Natural killer cell treated with Interleukin-12 subunit alpha and Interleukin-12 subunit beta and Interleukin-15 and Interleukin-18, amount 100 ng/mL, for 72 hours (primary cell): ENCODE measurements around the gene JARID2. TPM values are rescaled to one million over a fixed set of nuclear protein-coding genes. Genes with fewer than 3 reads are reported as not detected.

ENCODE experiments used
- ATAC-seq, 2 donors: fragments of 150-1000 bp; cut with Tn5 transposase in 1 of 2; sonication (Bioruptor Pico), chemical (Tn5 transposase) in 1 of 2; 2 replicates each; pipeline ENCODE4 v1.10.0; 2021
- DNase-seq: peaks from one replicate; pipeline ENCODE4 v3.0.0; 2022; ENCODE audit warnings: low spot score
- H3K27ac Mint-ChIP-seq, 2 donors: 1 replicate in 1 of 2; 2 replicates in 1 of 2; pipeline ENCODE4 v1.8.0; 2022; ENCODE audit warnings: mixed read lengths in 2 of 2, mild to moderate bottlenecking in 1 of 2, moderate library complexity in 1 of 2
- H3K27me3 Mint-ChIP-seq, 2 donors: 1 replicate in 1 of 2; 2 replicates in 1 of 2; pipeline ENCODE4 v1.8.0; 2022; ENCODE audit warnings: mixed read lengths in 2 of 2
- H3K36me3 Mint-ChIP-seq: one replicate; pipeline ENCODE4 v1.8.0; 2022; ENCODE audit warnings: mixed read lengths
- H3K4me1 Mint-ChIP-seq, 2 donors: 1 replicate in 1 of 2; 2 replicates in 1 of 2; pipeline ENCODE4 v1.8.0; 2022; ENCODE audit warnings: low read depth in 2 of 2, mixed read lengths in 2 of 2, mild to moderate bottlenecking in 1 of 2
- H3K4me3 Mint-ChIP-seq: one replicate; pipeline ENCODE4 v1.8.0; 2022; ENCODE audit warnings: mixed read lengths
- H3K9me3 Mint-ChIP-seq: 2 replicates; pipeline ENCODE4 v1.8.0; 2022; ENCODE audit warnings: mixed read lengths
- total RNA-seq, 2 donors: library from RNA; stranded (reverse); gene quantifications; one replicate each; pipeline ENCODE4 v1.2.3, GENCODE V29; 2022

The JARID2 gene
- total RNA-seq, 2 donors from 2014 or later = 28.6 to 34.9 TPM

DNA sequence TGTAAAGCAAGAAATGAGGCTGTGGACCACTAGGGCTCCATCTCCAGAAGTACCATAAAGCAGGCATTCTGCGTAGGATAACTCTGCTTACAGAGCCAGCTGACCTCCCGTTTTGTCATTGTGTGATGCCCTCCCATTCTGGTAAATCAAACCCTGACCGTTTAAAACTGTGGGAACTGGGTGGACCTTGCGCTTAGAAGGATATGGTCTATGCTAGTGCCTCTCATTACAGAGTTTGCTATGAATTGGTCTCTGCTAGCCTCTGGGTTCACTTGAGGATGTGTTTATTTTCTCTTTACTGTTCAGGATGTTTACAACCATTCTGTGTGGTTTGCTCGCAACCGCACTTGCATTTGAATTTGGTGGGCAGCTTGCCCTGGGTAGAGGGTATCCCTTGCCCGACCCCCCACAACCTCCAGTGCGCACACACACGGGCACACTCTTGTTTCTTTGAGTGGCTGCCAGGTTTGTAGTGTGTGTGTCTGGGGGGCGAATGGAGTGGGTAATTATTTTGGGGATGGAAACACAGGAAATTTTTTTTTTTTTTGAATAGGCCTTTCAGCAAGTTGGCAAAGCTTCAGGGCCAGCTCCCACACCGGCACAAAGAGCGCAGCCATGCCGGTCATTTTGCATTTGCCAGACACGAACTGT is 198.3 kb downstream of the JARID2 start:
- Mint-ChIP-seq H3K36me3 (no peaks in the 10 kb centered on the region), H3K4me3 (no peak overlapping the region), H3K9me3 (no peaks in the 10 kb centered on the region), H3K27ac (no peak overlapping the region), H3K27me3 (no peaks in the 10 kb centered on the region), H3K4me1 (peaks cover 52 to 68% of the 10 kb centered on the region in 2 donors)
- DNase-seq (no peak), ATAC-seq (no peak)

DNA sequence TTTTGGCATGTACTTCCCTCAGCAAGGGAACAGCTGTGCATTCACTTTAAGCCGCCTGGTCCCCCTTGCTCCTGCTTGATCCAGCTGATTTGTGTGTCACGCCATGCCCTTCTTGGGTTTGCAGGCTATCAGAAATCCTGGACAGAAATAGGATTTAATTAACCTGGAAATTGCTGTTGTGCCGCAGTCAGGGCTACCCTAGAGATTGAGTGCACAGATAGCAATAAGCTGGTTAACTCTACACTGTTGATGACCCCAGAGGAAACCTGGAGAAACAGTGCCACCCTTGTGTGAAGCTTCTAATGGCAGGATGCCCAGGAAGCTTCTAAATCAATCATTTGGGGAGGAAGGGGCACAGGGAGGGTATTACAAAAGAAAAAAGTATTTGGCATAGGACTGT is 199.0 kb downstream of the JARID2 start:
- Mint-ChIP-seq H3K4me3 (no peak overlapping the region), H3K9me3 (no peaks in the 10 kb centered on the region), H3K27me3 (no peaks in the 10 kb centered on the region), H3K4me1 (peaks cover 52 to 65% of the 10 kb centered on the region in 2 donors), H3K36me3 (no peaks in the 10 kb centered on the region), H3K27ac (no peak overlapping the region)
- DNase-seq (no peak), ATAC-seq (no peak)

DNA sequence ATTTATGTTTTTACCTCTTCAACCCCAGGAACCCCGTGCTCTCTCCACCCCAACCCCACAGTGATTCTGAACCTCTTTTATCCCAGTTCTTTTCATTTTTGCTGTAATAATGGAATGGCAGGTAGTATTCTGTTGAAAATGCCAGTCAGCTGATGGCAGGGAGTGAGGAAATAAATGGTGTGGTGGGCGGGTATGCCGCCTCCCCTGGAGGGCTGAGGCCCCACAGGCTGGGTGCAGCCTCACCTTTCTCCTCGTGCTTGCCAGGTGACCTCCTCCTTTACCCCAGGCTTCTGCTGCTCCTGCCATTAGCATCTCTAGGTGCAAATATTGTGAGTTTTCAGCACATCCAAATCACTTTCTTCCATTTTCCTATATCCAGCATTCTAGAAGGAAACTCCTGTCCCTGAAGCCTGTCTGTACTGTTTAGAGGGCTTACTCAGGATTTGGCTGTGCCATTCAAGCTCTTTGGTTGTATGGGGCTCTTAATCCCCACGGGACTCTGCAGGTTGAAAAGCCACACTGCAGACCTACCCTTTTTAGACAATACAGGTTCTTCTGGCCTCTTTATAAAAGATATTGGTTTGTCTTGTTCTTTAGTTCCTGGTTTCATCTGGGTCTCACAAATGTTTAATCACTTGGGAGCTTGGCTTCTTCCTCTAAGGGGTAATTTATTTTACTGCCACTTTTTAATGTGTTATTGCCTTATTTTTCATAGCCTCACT is 201.8 kb downstream of the JARID2 start:
- H3K4me3 Mint-ChIP-seq = no peak overlapping the region
- H3K4me1 Mint-ChIP-seq = peaks cover 60 to 67% of the 10 kb centered on the region in 2 donors
- no peak for ATAC-seq
- H3K36me3 Mint-ChIP-seq = no peaks in the 10 kb centered on the region
- no peak for DNase-seq
- H3K27ac Mint-ChIP-seq = peak overlapping the region in 1 of 2 donors; percentile 70
- no peaks in the 10 kb centered on the region for H3K27me3 Mint-ChIP-seq
- no peaks in the 10 kb centered on the region for H3K9me3 Mint-ChIP-seq

DNA sequence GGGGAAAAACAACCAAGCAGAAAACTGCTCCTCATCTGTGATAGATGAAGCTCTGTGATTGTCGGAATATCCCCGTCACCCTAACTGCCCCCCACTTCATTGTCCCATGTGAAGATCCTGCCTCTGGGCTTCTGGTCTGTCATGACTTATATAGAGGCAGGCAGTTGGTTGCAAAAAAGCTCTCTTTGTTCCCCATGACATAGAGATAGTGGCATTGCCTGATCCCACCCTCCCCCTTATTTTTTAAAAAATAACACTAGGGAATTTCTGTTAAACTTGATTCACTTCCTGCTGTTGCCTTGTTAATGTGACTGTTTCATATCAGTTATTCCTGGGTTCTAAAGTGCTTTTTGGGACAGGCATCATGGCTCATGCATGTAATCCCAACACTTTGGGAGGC is 203.1 kb downstream of the JARID2 start:
- Mint-ChIP-seq H3K4me3 (no peak overlapping the region), H3K9me3 (no peaks in the 10 kb centered on the region), H3K4me1 (peaks cover 66 to 74% of the 10 kb centered on the region in 2 donors), H3K27ac (peak overlapping the region in 1 of 2 donors; percentile 16), H3K36me3 (no peaks in the 10 kb centered on the region), H3K27me3 (no peaks in the 10 kb centered on the region)
- no peak for DNase-seq
- ATAC-seq = no peak

DNA sequence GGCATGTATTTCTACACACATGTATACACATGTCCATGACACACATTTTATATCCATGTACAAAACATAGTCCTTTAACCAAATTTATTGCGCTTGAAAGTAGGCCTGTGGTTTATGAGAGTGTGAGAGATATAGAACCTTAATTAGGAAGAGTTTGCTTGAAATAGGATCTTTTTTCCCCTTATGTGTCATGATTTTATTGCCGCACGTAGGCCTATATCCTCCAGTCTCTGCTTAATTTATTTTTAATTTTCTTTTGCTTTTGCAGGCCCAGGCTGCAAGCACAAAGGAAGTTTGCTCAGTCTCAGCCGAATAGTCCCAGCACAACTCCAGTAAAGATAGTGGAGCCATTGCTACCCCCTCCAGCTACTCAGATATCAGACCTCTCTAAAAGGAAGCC is 205.9 kb downstream of the JARID2 start:
- Mint-ChIP-seq H3K36me3 (no peaks in the 10 kb centered on the region), H3K4me1 (peaks cover 63% of the 10 kb centered on the region in 2 donors), H3K27ac (peak overlapping the region; percentile 51 to 59), H3K9me3 (no peaks in the 10 kb centered on the region), H3K27me3 (no peaks in the 10 kb centered on the region), H3K4me3 (peak overlapping the region; percentile 45)
- no peak for ATAC-seq
- DNase-seq = no peak

DNA sequence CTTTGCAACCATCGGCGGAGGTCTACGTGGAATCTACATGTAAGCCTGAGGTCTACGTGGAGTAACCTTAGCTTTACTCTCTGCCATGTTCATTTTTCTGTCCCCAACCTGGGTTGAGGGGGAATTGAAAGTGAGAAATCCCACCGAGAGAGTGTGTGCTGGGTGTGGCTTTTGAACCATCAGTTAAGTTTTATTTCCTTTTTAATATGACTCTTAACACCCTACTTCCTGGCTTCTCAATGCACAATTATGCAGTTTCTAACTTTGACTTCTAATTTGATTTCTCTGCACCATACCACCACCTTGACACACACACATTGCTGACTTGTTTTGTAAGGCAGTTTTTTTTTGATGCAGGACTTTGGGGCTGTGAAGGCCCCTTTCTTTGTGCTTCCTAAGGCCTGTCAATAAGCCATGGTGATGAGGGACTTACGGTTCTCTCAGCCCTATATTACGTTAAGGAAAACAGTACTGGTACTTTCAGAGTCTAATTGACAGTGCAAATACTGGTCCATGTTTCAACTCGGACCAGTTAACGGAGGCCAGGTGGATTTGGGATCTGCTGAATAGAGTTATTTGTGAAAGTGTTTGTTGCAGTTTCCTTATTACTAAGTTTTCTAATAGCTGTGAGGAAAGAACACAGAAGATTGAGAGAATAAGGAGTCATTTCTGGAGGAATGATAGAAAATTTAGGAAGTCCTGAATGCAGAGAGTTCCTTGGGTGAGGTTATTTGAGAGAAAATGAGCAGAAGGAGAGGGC is 206.5 kb downstream of the JARID2 start:
- H3K27me3 Mint-ChIP-seq = no peaks in the 10 kb centered on the region
- peak overlapping the region; percentile 51 to 59 for H3K27ac Mint-ChIP-seq
- H3K4me3 Mint-ChIP-seq = peak overlapping the region; percentile 45
- ATAC-seq (peak in 1 of 2 donors; percentile 51), DNase-seq (no peak)
- H3K36me3 Mint-ChIP-seq = no peaks in the 10 kb centered on the region
- no peaks in the 10 kb centered on the region for H3K9me3 Mint-ChIP-seq
- peaks cover 60 to 62% of the 10 kb centered on the region in 2 donors for H3K4me1 Mint-ChIP-seq

DNA sequence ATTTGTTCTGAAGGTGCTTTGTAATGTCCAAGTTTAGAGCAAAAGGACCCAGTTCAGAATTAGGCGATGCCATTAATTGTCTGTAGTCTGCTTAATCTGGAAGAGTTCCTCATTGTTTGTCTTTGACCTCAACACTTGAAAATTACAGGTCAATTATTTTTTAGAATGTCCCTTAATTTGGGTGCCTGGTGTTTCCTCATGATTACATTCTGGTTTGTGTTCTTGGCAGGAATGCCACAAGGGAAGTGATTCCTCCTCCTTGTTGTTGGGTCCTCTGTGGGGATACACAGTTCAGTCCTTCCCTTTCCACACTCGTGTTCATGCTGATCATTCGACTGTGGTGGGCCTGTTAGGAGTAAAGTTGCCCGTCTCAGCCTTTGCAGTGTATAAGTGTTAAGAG is 207.3 kb downstream of the JARID2 start:
- Mint-ChIP-seq H3K27ac (peak overlapping the region; percentile 43 to 51), H3K36me3 (no peaks in the 10 kb centered on the region), H3K4me1 (peaks cover 54 to 57% of the 10 kb centered on the region in 2 donors)

DNA sequence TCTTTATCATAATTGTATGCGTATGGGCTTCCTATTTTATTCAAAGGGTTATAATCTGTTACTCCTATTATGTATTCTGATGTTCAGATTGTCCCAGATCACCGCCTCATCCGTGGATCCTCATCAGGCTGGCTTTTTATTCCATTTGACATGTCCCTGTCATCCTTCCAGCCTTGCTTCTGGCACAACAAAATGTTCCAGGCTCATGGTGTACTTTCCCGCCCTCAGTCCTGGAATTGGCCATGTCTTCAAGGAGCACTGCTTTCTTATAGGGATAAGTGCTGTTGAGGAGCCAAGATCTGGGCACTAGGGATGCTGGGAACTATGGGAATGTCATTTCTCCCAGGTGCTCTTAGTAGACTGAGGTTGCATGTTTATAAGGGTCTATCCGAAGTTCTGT is 207.8 kb downstream of the JARID2 start:
- H3K36me3 Mint-ChIP-seq = no peaks in the 10 kb centered on the region
- H3K4me3 Mint-ChIP-seq = no peak overlapping the region
- H3K4me1 Mint-ChIP-seq = peaks cover 56 to 60% of the 10 kb centered on the region in 2 donors
- no peaks in the 10 kb centered on the region for H3K9me3 Mint-ChIP-seq
- ATAC-seq = no peak
- no peak for DNase-seq
- no peaks in the 10 kb centered on the region for H3K27me3 Mint-ChIP-seq
- H3K27ac Mint-ChIP-seq = peak overlapping the region; percentile 43 to 51

More for the DNA sequence above, 207.3 kb downstream of the JARID2 start:
- Mint-ChIP-seq H3K4me3 (no peak overlapping the region), H3K27me3 (no peaks in the 10 kb centered on the region), H3K9me3 (no peaks in the 10 kb centered on the region)
- ATAC-seq (no peak), DNase-seq (no peak)

DNA sequence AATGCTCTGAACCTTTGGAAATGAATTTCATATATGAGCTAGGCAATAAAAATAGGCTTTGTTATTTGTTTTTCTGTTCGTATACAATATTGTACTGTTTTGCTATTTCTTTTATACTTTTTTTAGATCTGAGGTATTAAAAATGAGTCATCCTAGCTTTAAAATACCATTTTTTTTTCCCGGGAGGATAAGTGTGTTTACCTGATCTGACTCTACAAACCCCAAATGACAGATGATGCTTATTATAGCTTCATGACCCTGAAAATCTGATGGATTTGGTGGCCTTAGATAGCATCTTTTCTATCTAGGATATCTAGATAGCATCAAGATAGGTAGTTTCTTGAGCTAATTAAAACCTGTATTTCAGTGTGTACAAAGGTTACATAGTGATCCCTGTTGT is 210.6 kb downstream of the JARID2 start:
- DNase-seq = no peak
- no peak for ATAC-seq
- H3K27ac Mint-ChIP-seq = no peak overlapping the region
- no peaks in the 10 kb centered on the region for H3K36me3 Mint-ChIP-seq
- H3K4me3 Mint-ChIP-seq = no peak overlapping the region
- H3K9me3 Mint-ChIP-seq = no peaks in the 10 kb centered on the region
- H3K27me3 Mint-ChIP-seq = no peaks in the 10 kb centered on the region
- peaks cover 62 to 64% of the 10 kb centered on the region in 2 donors for H3K4me1 Mint-ChIP-seq

DNA sequence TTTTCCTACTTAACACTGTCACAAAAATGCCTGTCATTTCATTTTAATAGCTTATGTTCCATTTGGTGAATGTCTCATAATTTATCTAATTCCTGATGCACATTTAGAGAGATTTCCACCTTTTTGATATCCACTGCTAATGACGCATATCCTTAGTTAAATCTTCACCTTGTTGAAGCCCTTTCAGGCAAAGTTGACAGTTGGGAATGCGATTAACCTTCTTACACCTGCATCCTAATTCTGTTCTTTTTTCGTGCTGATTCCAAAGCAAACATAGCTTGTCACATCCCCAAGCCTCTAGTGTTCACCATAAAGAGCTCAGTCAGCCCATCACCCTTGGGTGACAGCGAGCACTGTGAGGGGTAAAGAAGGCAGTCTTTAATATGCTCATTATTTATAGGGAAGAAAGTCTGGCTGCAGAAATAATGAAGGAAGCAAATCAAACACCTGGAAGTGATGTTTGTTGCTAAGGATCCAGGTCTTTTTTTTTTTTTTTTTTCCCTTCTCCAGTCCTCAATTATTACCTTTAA is 211.3 kb downstream of the JARID2 start:
- DNase-seq = no peak
- no peak for ATAC-seq
- Mint-ChIP-seq H3K27me3 (no peaks in the 10 kb centered on the region), H3K27ac (no peak overlapping the region), H3K4me1 (peaks cover 57 to 59% of the 10 kb centered on the region in 2 donors), H3K36me3 (no peaks in the 10 kb centered on the region), H3K9me3 (no peaks in the 10 kb centered on the region), H3K4me3 (no peak overlapping the region)

DNA sequence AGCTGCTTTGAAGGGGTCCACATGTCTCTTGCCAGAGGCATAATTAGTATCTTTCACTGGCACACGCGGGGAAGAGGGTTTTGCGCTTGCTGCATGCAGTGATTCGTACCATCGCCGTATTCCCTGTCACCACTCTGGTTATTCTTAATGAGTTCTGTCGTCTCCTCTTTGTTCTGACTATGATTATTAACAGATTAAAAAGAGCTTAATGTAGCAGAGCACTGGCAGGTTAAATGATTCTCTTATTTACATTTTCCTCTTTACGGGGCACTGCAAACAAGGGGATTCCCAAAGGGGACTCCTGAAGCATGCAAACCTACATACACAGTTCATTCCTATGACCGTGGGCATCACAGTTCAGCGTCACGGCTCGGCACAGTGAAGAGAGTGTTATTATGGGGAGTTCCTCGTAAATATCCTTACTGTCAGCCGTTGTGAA is 212.2 kb downstream of the JARID2 start:
- no peak for DNase-seq
- H3K4me3 Mint-ChIP-seq = no peak overlapping the region
- H3K4me1 Mint-ChIP-seq = peaks cover 55 to 59% of the 10 kb centered on the region in 2 donors
- no peaks in the 10 kb centered on the region for H3K36me3 Mint-ChIP-seq
- no peaks in the 10 kb centered on the region for H3K27me3 Mint-ChIP-seq
- no peak overlapping the region for H3K27ac Mint-ChIP-seq
- no peak for ATAC-seq
- no peaks in the 10 kb centered on the region for H3K9me3 Mint-ChIP-seq

DNA sequence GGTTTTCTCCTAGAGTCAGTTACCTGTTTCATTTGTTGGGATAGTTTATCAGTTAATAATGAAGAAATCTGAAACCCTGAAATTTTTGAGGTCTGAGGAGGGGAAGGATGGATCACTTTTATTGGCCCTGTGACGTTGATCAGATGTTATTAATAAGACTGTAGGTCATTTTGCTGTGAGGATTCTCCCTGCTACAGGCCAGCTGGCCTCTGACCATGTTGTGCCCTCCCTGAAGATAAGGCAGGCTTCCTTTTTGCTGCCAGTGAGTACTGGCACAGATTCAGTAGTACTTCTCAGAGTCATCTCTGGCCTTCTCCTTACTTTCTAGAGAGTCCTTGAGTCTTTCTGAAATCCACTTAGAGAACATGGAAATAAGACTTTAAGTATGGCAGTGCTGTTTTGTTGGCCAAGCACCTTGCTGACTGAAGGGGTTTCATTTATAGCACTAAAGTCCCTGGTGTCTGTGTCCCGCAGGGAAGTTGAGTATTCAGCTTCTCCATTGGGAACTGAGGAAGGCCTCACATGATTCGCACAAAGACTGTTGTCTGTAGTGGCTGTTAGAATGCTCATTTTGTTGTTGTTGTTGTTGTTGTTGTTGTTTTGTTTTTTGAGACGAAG is 214.3 kb downstream of the JARID2 start:
- H3K27me3 Mint-ChIP-seq = no peaks in the 10 kb centered on the region
- ATAC-seq (no peak), DNase-seq (no peak)
- no peak overlapping the region for H3K27ac Mint-ChIP-seq
- peaks cover 61% of the 10 kb centered on the region in 2 donors for H3K4me1 Mint-ChIP-seq
- no peaks in the 10 kb centered on the region for H3K36me3 Mint-ChIP-seq
- no peaks in the 10 kb centered on the region for H3K9me3 Mint-ChIP-seq
- H3K4me3 Mint-ChIP-seq = no peak overlapping the region

DNA sequence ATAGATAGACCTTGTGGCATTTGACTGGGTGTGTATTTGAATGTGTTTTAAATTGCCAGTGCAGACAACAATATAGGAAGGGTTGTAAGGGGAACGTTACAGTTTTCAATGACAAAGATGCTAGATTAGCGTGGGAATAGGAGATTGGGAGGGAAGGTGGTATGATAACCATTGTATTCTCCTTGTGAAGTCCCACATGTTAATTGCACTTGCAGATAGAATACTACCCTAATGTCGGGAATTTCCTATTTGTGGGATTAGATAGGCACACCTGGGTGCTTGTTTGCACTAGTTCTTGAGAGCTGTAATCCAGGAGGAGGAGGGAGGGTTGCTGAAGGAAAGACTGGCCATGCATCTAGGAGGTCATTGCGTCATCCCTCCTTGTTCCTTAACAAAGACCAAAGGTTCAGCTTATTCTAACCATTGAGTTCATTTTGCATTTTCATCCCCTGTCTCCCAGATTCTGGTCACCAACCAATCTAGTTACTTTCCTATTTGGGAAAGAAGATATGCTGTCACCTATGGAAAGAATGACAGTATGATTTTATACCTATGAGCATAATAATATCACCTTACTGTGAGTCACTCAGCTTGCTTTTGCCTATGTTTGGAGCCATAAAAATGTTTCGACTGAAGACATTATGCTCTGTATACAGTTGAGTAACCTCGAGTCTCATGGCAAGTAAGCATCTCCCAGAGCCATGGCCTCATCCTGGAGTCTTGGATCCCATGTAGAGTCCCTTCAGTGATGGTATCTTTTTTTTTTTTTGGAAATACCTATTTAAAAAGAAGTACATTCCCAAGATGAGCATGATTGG is 215.5 kb downstream of the JARID2 start:
- no peak overlapping the region for H3K27ac Mint-ChIP-seq
- no peak for DNase-seq

More for the DNA sequence above, 215.5 kb downstream of the JARID2 start:
- no peaks in the 10 kb centered on the region for H3K36me3 Mint-ChIP-seq
- H3K4me1 Mint-ChIP-seq = peaks cover 57 to 62% of the 10 kb centered on the region in 2 donors
- no peak overlapping the region for H3K4me3 Mint-ChIP-seq
- no peaks in the 10 kb centered on the region for H3K27me3 Mint-ChIP-seq
- no peak for ATAC-seq
- H3K9me3 Mint-ChIP-seq = no peaks in the 10 kb centered on the region
